Keratinocyte (primary cell): ENCODE data around the gene SLC44A5. TPM values are rescaled to one million over a fixed set of nuclear protein-coding genes. Genes with fewer than 3 reads are reported as not detected.

Source experiments
- DNase-seq: peaks from one replicate; pipeline ENCODE4 v3.0.0-alpha.2; 2011; ENCODE audit warnings: low read depth, missing footprints, low spot score
- FAIRE-seq: peaks from 2 replicates; lab custom pipeline; 2011; peaks lifted over from hg19 to GRCh38; lab: Jason Lieb, UNC
- H2AFZ ChIP-seq: 2 replicates; pipeline ENCODE4 v1.6.0; 2012; ENCODE audit warnings: low read length, control low read depth, inconsistent platforms; ENCODE audit not compliant: control insufficient read depth
- H3K27ac ChIP-seq: 2 replicates; pipeline ENCODE4 v1.5.1; 2011; ENCODE audit warnings: low read length; ENCODE audit not compliant: control insufficient read depth, insufficient read depth
- H3K27me3 ChIP-seq: 3 replicates; pipeline ENCODE4 v1.6.0; 2011; ENCODE audit warnings: low read length; ENCODE audit not compliant: control insufficient read depth, insufficient read depth; ENCODE audit errors: extremely low read depth
- H3K36me3 ChIP-seq, 2 experiments: 2 replicates in 1 of 2; 3 replicates in 1 of 2; pipeline ENCODE4 v1.5.1; 2011; ENCODE audit warnings: low read length in 2 of 2, mild to moderate bottlenecking in 1 of 2; ENCODE audit not compliant: control insufficient read depth in 2 of 2, insufficient read depth in 2 of 2; ENCODE audit errors: extremely low read depth in 1 of 2
- H3K4me1 ChIP-seq: 3 replicates; pipeline ENCODE4 v1.5.1; 2011; ENCODE audit warnings: low read length; ENCODE audit not compliant: control insufficient read depth, insufficient read depth; ENCODE audit errors: extremely low read depth
- H3K4me2 ChIP-seq: 3 replicates; pipeline ENCODE4 v1.6.0; 2011; ENCODE audit warnings: low read depth, low read length; ENCODE audit not compliant: control insufficient read depth, insufficient read depth; ENCODE audit errors: extremely low read depth
- H3K4me3 ChIP-seq, 3 experiments: fragments of 200-600 bp in 1 of 3; sonication (generic) in 1 of 3; 2 replicates in 2 of 3; 3 replicates in 1 of 3; pipeline ENCODE4 v1.5.1; 2011 to 2016; ENCODE audit warnings: low read length in 3 of 3, mild to moderate bottlenecking in 3 of 3, control low read depth in 2 of 3, inconsistent platforms in 1 of 3, low read depth in 1 of 3, mixed read lengths in 1 of 3, mixed run types in 1 of 3, moderate library complexity in 1 of 3; ENCODE audit not compliant: control insufficient read depth in 2 of 3, insufficient read depth in 2 of 3; ENCODE audit errors: extremely low read depth in 1 of 3
- H3K79me2 ChIP-seq: 2 replicates; pipeline ENCODE4 v1.6.0; 2012; ENCODE audit warnings: low read length; ENCODE audit not compliant: control insufficient read depth, insufficient read depth
- H3K9ac ChIP-seq: 3 replicates; pipeline ENCODE4 v1.6.0; 2011; ENCODE audit warnings: low read length; ENCODE audit not compliant: control insufficient read depth, insufficient read depth; ENCODE audit errors: extremely low read depth
- H3K9me1 ChIP-seq: 3 replicates; pipeline ENCODE4 v1.6.0; 2011; ENCODE audit warnings: low read length; ENCODE audit not compliant: control insufficient read depth, insufficient read depth; ENCODE audit errors: extremely low read depth
- H3K9me3 ChIP-seq: 2 replicates; pipeline ENCODE4 v1.5.1; 2012; ENCODE audit warnings: low read depth, low read length; ENCODE audit not compliant: control insufficient read depth
- H4K20me1 ChIP-seq: 3 replicates; pipeline ENCODE4 v1.6.0; 2011; ENCODE audit warnings: low read length; ENCODE audit not compliant: control insufficient read depth, insufficient read depth; ENCODE audit errors: extremely low read depth
- CTCF ChIP-seq, 3 experiments: IDR thresholded peaks in 1 of 3; conservative IDR thresholded peaks in 1 of 3; optimal IDR thresholded peaks in 1 of 3; 2 replicates in 2 of 3; 3 replicates in 1 of 3; pipeline versions ENCODE3 to v1.5.1; 2011; ENCODE audit warnings: low read length in 3 of 3, mild to moderate bottlenecking in 3 of 3, moderate library complexity in 2 of 3, control low read depth in 1 of 3, inconsistent platforms in 1 of 3; ENCODE audit not compliant: insufficient read depth in 2 of 3; ENCODE audit errors: extremely low read depth in 1 of 3
- EZH2 ChIP-seq: IDR thresholded peaks from one replicate; pipeline ENCODE4 v1.6.1; 2012; ENCODE audit warnings: inconsistent platforms, mild to moderate bottlenecking, low read length, moderate library complexity
- dilution Hi-C: fragments of 300-500 bp; cut with MboI; formaldehyde crosslinking; loops from one replicate; pipeline ENCODE4 v1.7.0; 2020; ENCODE audit warnings: low sequenced_read_pairs; ENCODE audit not compliant: extremely low pct_ligation_motif_present
- polyA plus RNA-seq, 5 experiments: library from polyadenylated mRNA; depleted of rRNA in 3 of 5; stranded (reverse) in 3 of 5; stranded (forward) in 1 of 5; unstranded in 1 of 5; fragments of >200 nt; gene quantifications; 1 replicate in 1 of 5; 2 replicates in 3 of 5; 3 replicates in 1 of 5; pipeline versions ENCODE4 v1.2.1 to v1.2.3, GENCODE V29; 2011 to 2012; ENCODE audit warnings: missing spikeins in 2 of 5, low read depth in 1 of 5, low replicate concordance in 1 of 5

Gene SLC44A5
- polyA plus RNA-seq, 1 donor (not counting 4 experiments of a cell fraction or from before 2014, with no cell fraction given), result 0.72 TPM

GRCh38 chr1:75317976-75318375, 292.9 kb downstream of the SLC44A5 start:
- Histone ChIP-seq H3K4me1 (no peaks in the 10 kb centered on the region), H3K79me2 (no peaks in the 10 kb centered on the region), H2AFZ (no peak overlapping the region), H3K27ac (no peak overlapping the region), H3K9ac (no peak overlapping the region), H3K4me3 (no peak overlapping the region), H3K9me1 (no peaks in the 10 kb centered on the region), H3K27me3 (no peaks in the 10 kb centered on the region), H3K36me3 (no peaks in the 10 kb centered on the region), H3K4me2 (no peak overlapping the region), H3K9me3 (no peaks in the 10 kb centered on the region), H4K20me1 (no peaks in the 10 kb centered on the region)
- no peak for FAIRE-seq
- no peak for DNase-seq
- TF ChIP-seq CTCF (optimal IDR thresholded peaks at IDR 0.05 in 1 of 3, IDR thresholded peaks at IDR 0.05 in 1 of 3, conservative IDR thresholded peaks at IDR 0.05 in 1 of 3; ENCODE audit: extremely low read depth in 1 of 3, insufficient read depth in 2 of 3, low read length in 3 of 3), result no peak
- TF ChIP-seq EZH2, result no peak
- dilution Hi-C loops, result no loop called here

DNA sequence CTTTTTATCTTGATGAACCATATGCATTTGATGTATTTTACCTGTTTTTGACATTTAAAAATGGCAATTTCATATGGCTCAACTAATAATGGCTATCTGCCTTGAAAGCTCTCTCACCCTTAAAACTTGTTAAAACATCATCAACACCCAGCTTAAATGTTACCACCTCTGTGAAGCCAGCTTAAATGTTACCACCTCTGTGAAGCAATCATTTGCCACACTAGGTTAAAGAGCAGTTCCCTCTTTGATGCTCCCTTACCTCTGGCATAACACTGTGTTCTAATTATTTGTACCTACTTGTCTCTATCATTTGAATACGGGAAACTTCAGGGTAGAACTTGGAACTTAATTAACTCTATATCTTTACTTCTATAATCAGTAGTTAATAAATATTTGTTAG, 294.7 kb downstream of the SLC44A5 start:
- Histone ChIP-seq H3K27ac (no peak overlapping the region), H3K36me3 (no peaks in the 10 kb centered on the region), H3K9ac (no peak overlapping the region), H3K4me1 (no peaks in the 10 kb centered on the region), H2AFZ (no peak overlapping the region), H3K79me2 (no peaks in the 10 kb centered on the region), H3K27me3 (no peaks in the 10 kb centered on the region), H3K9me3 (no peaks in the 10 kb centered on the region), H4K20me1 (no peaks in the 10 kb centered on the region), H3K9me1 (no peaks in the 10 kb centered on the region), H3K4me3 (no peak overlapping the region), H3K4me2 (no peak overlapping the region)
- DNase-seq (no peak), FAIRE-seq (no peak)
- TF ChIP-seq CTCF (optimal IDR thresholded peaks at IDR 0.05 in 1 of 3, IDR thresholded peaks at IDR 0.05 in 1 of 3, conservative IDR thresholded peaks at IDR 0.05 in 1 of 3; ENCODE audit: extremely low read depth in 1 of 3, insufficient read depth in 2 of 3, low read length in 3 of 3) (no peak), EZH2 (no peak)
- dilution Hi-C loops, result no loop called here
